SK-N-SH treated with all-trans-retinoic acid at 6 μM for 48 hours (cell line): ENCODE data around the gene MYH15.

ENCODE experiments used
- ATAC-seq: fragments of 200-7000 bp; cut with Tn5 transposase; 3 replicates; pipeline ENCODE4 v1.9.1; 2020; ENCODE audit warnings: mild to moderate bottlenecking, moderate library complexity
- ARNTL ChIP-seq: fragments of 450-650 bp; formaldehyde crosslinking; IDR thresholded peaks from 2 replicates; pipeline ENCODE4 v1.5.0; 2020; ENCODE audit warnings: low read depth, mild to moderate bottlenecking, moderate library complexity, borderline replicate concordance
- BACH2 ChIP-seq: fragments of 250-450 bp; sonication (Bioruptor Pico); IDR thresholded peaks from 2 replicates; pipeline ENCODE4 v1.9.0; 2021; ENCODE audit warnings: mild to moderate bottlenecking, borderline replicate concordance
- CREB5 ChIP-seq: fragments of 250-450 bp; sonication (Bioruptor Pico); IDR thresholded peaks from 2 replicates; pipeline ENCODE4 v1.5.1; 2020; ENCODE audit warnings: low read depth, mild to moderate bottlenecking, moderate library complexity
- CSDC2 ChIP-seq: fragments of 250-450 bp; sonication (Bioruptor Pico); IDR thresholded peaks from 2 replicates; pipeline ENCODE4 v1.5.0; 2020; ENCODE audit warnings: mild to moderate bottlenecking, moderate library complexity
- CSRNP3 ChIP-seq: fragments of 250-450 bp; sonication (Bioruptor Pico); IDR thresholded peaks from 2 replicates; pipeline ENCODE4 v1.5.1; 2021; ENCODE audit warnings: mild to moderate bottlenecking, moderate library complexity
- ESRRG ChIP-seq: fragments of 250-450 bp; sonication (Bioruptor Pico); IDR thresholded peaks from 2 replicates; pipeline ENCODE4 v1.6.1; 2021; ENCODE audit warnings: mild to moderate bottlenecking
- GLIS3 ChIP-seq: fragments of 250-450 bp; sonication (Bioruptor Pico); IDR thresholded peaks from 2 replicates; pipeline ENCODE4 v1.5.0; 2020; ENCODE audit warnings: mild to moderate bottlenecking, moderate library complexity
- ISL1 ChIP-seq: fragments of 250-450 bp; sonication (Bioruptor Pico); IDR thresholded peaks from 2 replicates; pipeline ENCODE4 v2.1.2; 2022; ENCODE audit warnings: mild to moderate bottlenecking, moderate library complexity
- OSR1 ChIP-seq: fragments of 250-450 bp; sonication (Bioruptor Pico); IDR thresholded peaks from 2 replicates; pipeline ENCODE4 v1.8.0; 2022; ENCODE audit warnings: moderate library complexity, mild to moderate bottlenecking, inconsistent platforms
- PATZ1 ChIP-seq: fragments of 250-450 bp; sonication (Bioruptor Pico); IDR thresholded peaks from 2 replicates; pipeline ENCODE4 v1.8.0; 2020; ENCODE audit warnings: mild to moderate bottlenecking, moderate library complexity, borderline replicate concordance
- POU6F1 ChIP-seq: fragments of 250-450 bp; sonication (Bioruptor Pico); IDR thresholded peaks from 2 replicates; pipeline ENCODE4 v1.8.0; 2021; ENCODE audit warnings: low read depth, mild to moderate bottlenecking, moderate library complexity, borderline replicate concordance
- RARB ChIP-seq: fragments of 250-450 bp; sonication (Bioruptor Pico); IDR thresholded peaks from 2 replicates; pipeline ENCODE4 v1.8.0; 2021; ENCODE audit warnings: mild to moderate bottlenecking, moderate library complexity
- SNAI2 ChIP-seq: fragments of 250-450 bp; sonication (Bioruptor Pico); IDR thresholded peaks from 2 replicates; pipeline ENCODE4 v1.5.0; 2020; ENCODE audit warnings: mild to moderate bottlenecking, moderate library complexity
- TCF4 ChIP-seq: fragments of 250-450 bp; sonication (Bioruptor Pico); IDR thresholded peaks from 2 replicates; pipeline ENCODE4 v1.8.0; 2021; ENCODE audit warnings: mild to moderate bottlenecking, moderate library complexity, borderline replicate concordance
- TOX ChIP-seq: fragments of 250-450 bp; sonication (Bioruptor Pico); IDR thresholded peaks from 2 replicates; pipeline ENCODE4 v1.8.0; 2021; ENCODE audit warnings: mild to moderate bottlenecking, moderate library complexity, borderline replicate concordance
- TSHZ2 ChIP-seq: fragments of 250-450 bp; sonication (Bioruptor Pico); IDR thresholded peaks from 2 replicates; pipeline ENCODE4 v1.5.0; 2020; ENCODE audit warnings: mild to moderate bottlenecking, moderate library complexity
- ZC3H10 ChIP-seq: fragments of 250-450 bp; sonication (Bioruptor Pico); IDR thresholded peaks from 2 replicates; pipeline ENCODE4 v1.5.1; 2021; ENCODE audit warnings: mild to moderate bottlenecking, moderate library complexity
- ZFP3 ChIP-seq: fragments of 250-450 bp; sonication (Bioruptor Pico); IDR thresholded peaks from 2 replicates; pipeline ENCODE4 v1.5.0; 2020; ENCODE audit warnings: mild to moderate bottlenecking, moderate library complexity
- ZNF565 ChIP-seq: fragments of 450-650 bp; formaldehyde crosslinking; conservative IDR thresholded peaks from 2 replicates; pipeline ENCODE4 v1.5.0; 2020; ENCODE audit warnings: low read depth, mild to moderate bottlenecking, moderate library complexity
- ZNF70 ChIP-seq: fragments of 450-650 bp; formaldehyde crosslinking; IDR thresholded peaks from 2 replicates; pipeline ENCODE4 v1.5.0; 2020; ENCODE audit warnings: mild to moderate bottlenecking, moderate library complexity
- ZNF8 ChIP-seq: fragments of 450-650 bp; formaldehyde crosslinking; IDR thresholded peaks from 2 replicates; pipeline ENCODE4 v1.5.0; 2020; ENCODE audit warnings: mild to moderate bottlenecking, moderate library complexity

MYH15 gene

GRCh38 chr3:108342837-108343486, 167.4 kb downstream of the MYH15 start:
- TF ChIP-seq ISL1 (CRISPR knock-in tag): no peak
- TF ChIP-seq CSRNP3: no peak
- no peak for TF ChIP-seq ESRRG
- no peak for TF ChIP-seq BACH2
- TF ChIP-seq RARB: no peak
- TF ChIP-seq CSDC2 (CRISPR knock-in tag): no peak
- no peak for TF ChIP-seq TCF4 (CRISPR knock-in tag)
- TF ChIP-seq ARNTL (CRISPR knock-in tag): no peak
- TF ChIP-seq GLIS3: no peak
- TF ChIP-seq ZC3H10 (CRISPR knock-in tag): no peak
- no peak for TF ChIP-seq POU6F1 (CRISPR knock-in tag)
- no peak for TF ChIP-seq ZFP3 (CRISPR knock-in tag)
- no peak for TF ChIP-seq PATZ1 (CRISPR knock-in tag)
- TF ChIP-seq TOX (CRISPR knock-in tag): no peak
- no peak for TF ChIP-seq TSHZ2 (CRISPR knock-in tag)
- no peak for TF ChIP-seq ZNF8 (CRISPR knock-in tag)
- no peak for TF ChIP-seq CREB5
- no peak for TF ChIP-seq ZNF565 (CRISPR knock-in tag)
- no peak for TF ChIP-seq SNAI2
- ATAC-seq: peak; percentile 28; the same call in 1 of the 3 replicates

- no peak for ATAC-seq
- TF ChIP-seq ISL1 (CRISPR knock-in tag) (no peak), ZNF8 (CRISPR knock-in tag) (no peak), ZNF565 (CRISPR knock-in tag) (no peak), BACH2 (no peak), GLIS3 (no peak), OSR1 (CRISPR knock-in tag) (no peak), POU6F1 (CRISPR knock-in tag) (no peak), ARNTL (CRISPR knock-in tag) (no peak), RARB (no peak), TCF4 (CRISPR knock-in tag) (no peak), TOX (CRISPR knock-in tag) (no peak), CSDC2 (CRISPR knock-in tag) (no peak), ESRRG (no peak), TSHZ2 (CRISPR knock-in tag) (no peak), ZNF70 (no peak), PATZ1 (CRISPR knock-in tag) (no peak), ZC3H10 (CRISPR knock-in tag) (no peak), ZFP3 (CRISPR knock-in tag) (no peak), SNAI2 (no peak)
Measured at GRCh38 chr3:108341911-108342310, 168.5 kb downstream of the MYH15 start.
